Spleen (tissue), 7 donors: ENCODE data around the gene WT1.

Experiments used
- POLR2A ChIP-seq, 3 donors: fragments of 450-650 bp; IDR thresholded peaks; one replicate each; pipeline ENCODE4 v1.5.1; 2017; ENCODE audit warnings: antibody characterized with exemption in 3 of 3, mild to moderate bottlenecking in 1 of 3
- POLR2AphosphoS5 ChIP-seq, 3 donors: sonication (generic); formaldehyde crosslinking; IDR thresholded peaks; one replicate each; pipeline ENCODE4 v1.5.1; 2017; ENCODE audit warnings: antibody characterized with exemption in 3 of 3
- TF ChIP-seq, protein P1 (sequence below), 11 experiments: fragments of 200-600 bp in 7 of 11; fragments of 450-650 bp in 4 of 11; sonication (generic) in 4 of 11; IDR thresholded peaks in 8 of 11; conservative IDR thresholded peaks in 3 of 11; 1 replicate in 7 of 11; 2 replicates in 4 of 11; pipeline versions ENCODE4 v1.4.0 to v1.8.0; 2016 to 2021; ENCODE audit warnings: antibody characterized with exemption in 11 of 11, inconsistent platforms in 4 of 11, mild to moderate bottlenecking in 1 of 11
- donor health status: DM: no; HTN: no; CAD: no; lungs with moderate emphysema.
- donor health status: DM: no; HTN: no; CAD: no.
- donor health status: DM: no; HTN: no; CAD: no.

DNA sequence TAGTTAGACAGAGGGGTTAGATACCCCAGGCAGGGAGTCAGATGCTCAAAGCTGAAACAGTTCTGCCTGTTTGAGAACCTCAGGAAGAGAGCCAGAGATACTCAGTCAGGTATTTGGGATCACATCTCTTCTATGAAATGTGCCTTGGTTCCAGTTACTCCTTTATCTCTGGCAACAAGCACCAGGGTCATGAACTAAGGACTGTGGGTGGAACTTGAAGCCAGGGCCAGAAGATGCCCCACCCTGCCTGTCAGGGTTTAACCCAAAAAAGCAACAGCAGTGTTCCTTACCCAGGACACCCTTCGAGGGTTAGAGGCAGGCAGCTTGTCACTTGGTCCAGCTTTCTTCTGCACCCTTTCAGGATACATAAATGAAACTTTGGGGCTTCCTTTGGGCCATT is 15.0 kb upstream of the WT1 start:
- no peak for TF ChIP-seq POLR2A (IDR thresholded peaks at IDR 0.05)
- TF ChIP-seq, protein P1, sequence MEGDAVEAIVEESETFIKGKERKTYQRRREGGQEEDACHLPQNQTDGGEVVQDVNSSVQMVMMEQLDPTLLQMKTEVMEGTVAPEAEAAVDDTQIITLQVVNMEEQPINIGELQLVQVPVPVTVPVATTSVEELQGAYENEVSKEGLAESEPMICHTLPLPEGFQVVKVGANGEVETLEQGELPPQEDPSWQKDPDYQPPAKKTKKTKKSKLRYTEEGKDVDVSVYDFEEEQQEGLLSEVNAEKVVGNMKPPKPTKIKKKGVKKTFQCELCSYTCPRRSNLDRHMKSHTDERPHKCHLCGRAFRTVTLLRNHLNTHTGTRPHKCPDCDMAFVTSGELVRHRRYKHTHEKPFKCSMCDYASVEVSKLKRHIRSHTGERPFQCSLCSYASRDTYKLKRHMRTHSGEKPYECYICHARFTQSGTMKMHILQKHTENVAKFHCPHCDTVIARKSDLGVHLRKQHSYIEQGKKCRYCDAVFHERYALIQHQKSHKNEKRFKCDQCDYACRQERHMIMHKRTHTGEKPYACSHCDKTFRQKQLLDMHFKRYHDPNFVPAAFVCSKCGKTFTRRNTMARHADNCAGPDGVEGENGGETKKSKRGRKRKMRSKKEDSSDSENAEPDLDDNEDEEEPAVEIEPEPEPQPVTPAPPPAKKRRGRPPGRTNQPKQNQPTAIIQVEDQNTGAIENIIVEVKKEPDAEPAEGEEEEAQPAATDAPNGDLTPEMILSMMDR (IDR thresholded peaks at IDR 0.05 in 8 of 11, conservative IDR thresholded peaks at IDR 0.05 in 3 of 11), result no peak
- no peak for TF ChIP-seq POLR2AphosphoS5 (IDR thresholded peaks at IDR 0.05)
